HG03378 (cell line): ENCODE measurements around the gene PPP1R10.
A peak's percentile ranks its signal among the peaks of the same experiment; 100 is the strongest.

ENCODE experiments used
- ATAC-seq: cut with Tn5 transposase; IDR thresholded peaks from one replicate; pipeline ENCODE4 v1.9.1; 2021; ENCODE audit warnings: mild to moderate bottlenecking, moderate library complexity; ENCODE audit not compliant: unreplicated experiment

Gene PPP1R10

DNA sequence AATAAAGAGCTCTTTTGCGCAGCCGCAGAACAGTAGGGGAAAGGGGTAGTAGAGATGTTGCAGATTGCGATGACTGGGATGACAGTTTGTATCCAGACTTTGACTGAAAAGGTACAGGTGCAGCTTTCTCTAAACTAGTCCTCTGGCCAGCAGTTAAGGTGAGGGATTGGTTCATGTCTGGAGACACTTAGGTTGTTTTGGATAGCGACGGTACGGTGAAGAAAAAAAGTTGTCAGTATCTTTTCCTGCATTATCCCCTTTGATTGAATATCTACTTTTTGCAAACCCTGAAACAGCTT, 59.4 kb downstream of the PPP1R10 start:
- ATAC-seq = no peak

DNA sequence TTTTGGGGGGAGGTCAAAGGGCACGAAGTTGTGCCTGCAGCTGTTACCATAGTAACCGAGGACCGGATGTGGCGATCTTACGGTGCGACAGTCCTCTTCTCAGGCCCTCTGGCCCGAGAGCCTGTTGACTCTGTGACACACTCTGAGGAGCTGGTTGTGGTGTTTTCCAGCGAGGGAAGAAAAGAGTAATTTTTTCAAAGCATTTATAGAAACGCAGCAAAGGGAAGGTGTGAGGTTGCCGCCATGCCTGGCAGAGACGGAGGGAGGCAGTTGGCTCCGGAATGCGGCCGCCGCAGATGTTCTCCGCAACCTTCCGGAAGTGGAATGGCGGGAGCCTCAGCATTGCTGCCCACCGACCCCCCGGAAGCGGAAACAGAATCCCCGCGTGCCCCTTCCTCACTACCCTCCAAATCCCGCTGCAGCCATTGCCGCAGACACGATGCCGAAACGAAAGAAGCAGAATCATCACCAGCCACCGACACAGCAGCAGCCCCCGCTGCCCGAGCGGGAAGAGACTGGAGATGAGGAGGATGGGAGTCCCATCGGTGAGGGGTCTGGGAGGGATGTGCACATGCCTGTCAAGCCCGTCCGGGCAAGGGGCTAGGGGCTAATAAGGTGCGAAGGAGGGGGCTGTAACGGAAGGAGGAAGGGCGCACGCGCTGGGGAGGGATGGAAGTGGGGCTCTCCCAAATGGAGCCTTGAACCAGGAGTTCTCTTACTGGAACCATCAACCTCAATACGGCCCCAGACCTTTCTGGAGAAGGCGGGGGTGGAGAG, 59.9 kb downstream of the PPP1R10 start, which contains the start of gene PRR3:
Gene PRR3 (plus strand): TSS at position 390 of the 777 bp plus-strand sequence. CDS start 50 bp downstream, at position 440.
- ATAC-seq = peak; percentile 54

DNA sequence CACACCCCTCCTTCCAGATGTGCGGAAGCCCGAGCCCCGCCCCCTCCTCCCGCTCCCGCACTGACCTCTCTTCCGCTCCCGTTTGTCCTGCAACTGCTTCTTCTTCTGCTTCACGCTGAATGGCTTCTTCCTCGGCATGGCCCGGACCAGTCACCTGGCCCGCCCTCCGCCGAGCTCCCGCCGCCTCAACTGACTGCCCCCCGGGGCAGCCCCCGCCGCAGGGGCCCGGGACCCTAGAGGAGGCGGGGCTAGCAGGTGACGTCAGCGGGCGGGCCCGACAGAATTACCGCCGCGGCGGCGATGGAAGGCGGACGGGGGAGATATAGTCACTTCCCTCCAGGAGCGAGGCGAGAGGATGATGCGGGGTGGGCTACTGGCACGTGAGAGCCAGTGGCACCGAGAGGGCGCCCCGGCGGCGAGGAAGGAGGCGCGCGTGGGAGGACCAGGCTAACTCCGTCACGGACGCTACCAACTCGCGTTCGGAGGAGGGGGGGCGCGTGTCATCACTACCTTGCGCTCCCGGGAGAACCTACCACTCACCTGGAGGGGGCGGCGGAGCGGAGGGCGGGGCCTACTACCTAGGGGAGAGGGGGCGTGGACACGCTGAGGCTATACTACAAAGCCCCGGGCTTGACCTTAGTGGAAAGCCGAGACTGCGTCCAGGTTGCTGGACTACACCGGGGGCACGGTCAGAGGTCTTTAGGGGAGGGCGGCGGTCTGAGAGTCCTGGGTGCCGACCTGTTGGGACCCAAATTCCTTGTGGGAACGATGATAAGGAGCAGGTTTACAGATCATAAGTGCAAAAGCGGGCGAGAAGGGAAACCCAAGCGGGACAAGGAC, 60.8 kb downstream of the PPP1R10 start, which contains the start of gene GNL1:
Gene GNL1 (minus strand): TSS at position 424 of the 840 bp plus-strand sequence. CDS start 286 bp downstream, at position 138.
- ATAC-seq = peak; percentile 58

DNA sequence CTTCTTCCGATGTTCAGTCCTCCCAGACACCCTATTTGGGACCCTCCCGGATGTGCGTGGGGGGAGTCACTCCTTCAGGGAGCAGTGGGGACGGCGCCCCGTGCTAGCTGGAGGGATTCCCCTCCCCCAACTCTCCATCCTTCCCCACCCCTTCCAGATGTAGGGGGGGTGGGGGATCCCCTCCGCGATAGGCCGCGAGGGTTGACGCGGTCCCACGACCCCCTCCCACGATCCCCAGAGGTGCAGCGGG, 61.3 kb downstream of the PPP1R10 start:
- ATAC-seq = no peak

DNA sequence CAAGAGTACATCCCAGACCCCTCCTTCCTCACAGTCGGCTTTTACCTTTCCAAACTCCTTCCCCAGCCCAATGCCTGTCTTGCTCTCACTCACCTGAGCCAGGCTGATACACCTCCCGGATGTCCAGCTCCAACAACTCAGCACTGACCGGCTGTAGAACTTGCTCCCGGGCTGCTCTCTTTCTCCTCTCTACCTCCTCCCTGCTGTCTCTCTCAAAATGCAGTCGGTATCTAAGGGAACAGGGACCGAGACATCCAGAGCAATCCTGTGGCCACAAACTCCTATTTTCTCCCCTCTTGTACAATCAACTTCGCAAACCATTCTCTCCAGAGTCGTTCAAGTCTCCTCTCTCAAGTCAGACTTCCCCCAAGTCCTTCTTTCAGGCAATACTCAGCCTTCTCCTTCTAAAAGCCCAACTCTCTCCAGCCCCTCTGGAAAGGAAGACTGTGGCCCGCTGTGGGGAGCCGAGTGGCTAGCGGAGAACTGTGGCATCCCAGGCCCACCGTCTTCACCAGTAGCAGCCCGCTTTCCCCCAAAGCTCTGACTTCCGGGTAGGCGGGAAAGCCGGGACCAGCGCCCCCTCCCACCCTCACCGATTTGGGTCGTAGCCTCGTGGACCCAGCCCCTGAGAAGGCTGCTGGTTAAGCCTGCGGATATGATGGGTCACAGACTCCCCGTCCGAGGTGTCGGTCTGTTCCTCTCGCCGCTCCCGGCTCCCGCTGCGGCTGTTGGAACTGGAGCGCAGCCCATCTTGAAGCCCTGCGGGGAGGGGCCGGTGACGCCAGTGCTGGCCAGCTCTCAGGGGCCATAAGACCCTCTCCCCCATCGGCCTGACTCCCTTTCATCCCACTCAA, 61.9 kb downstream of the PPP1R10 start:
- ATAC-seq = no peak

DNA sequence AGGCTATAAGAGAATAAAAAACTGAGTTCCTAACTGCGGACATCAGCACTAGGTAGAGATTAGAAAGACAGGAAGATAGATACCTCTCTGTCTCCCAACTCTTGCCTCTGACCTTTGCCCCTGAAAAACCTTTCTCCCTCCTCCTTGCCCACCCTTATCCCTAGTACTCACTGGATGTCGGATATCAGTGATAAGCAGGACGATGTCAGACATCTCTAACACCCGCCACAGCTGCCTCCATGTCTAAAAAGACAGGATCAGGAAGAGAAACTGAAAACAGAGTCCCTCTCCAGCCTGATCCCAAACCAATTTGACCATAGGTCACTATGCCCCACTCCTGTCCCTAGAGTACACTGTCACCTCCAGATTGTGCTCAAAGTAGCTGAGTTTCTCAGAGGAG, 62.6 kb downstream of the PPP1R10 start:
- ATAC-seq = no peak
